ENCODE measurements around the gene HIPK4.
"Not testable (repeated sequence)": the region's sequence is repeated elsewhere in the genome, so short reads cannot be mapped to it uniquely, and the experiment has no call there.

HIPK4 gene, protein sequence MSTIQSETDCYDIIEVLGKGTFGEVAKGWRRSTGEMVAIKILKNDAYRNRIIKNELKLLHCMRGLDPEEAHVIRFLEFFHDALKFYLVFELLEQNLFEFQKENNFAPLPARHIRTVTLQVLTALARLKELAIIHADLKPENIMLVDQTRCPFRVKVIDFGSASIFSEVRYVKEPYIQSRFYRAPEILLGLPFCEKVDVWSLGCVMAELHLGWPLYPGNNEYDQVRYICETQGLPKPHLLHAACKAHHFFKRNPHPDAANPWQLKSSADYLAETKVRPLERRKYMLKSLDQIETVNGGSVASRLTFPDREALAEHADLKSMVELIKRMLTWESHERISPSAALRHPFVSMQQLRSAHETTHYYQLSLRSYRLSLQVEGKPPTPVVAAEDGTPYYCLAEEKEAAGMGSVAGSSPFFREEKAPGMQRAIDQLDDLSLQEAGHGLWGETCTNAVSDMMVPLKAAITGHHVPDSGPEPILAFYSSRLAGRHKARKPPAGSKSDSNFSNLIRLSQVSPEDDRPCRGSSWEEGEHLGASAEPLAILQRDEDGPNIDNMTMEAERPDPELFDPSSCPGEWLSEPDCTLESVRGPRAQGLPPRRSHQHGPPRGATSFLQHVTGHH

DNA sequence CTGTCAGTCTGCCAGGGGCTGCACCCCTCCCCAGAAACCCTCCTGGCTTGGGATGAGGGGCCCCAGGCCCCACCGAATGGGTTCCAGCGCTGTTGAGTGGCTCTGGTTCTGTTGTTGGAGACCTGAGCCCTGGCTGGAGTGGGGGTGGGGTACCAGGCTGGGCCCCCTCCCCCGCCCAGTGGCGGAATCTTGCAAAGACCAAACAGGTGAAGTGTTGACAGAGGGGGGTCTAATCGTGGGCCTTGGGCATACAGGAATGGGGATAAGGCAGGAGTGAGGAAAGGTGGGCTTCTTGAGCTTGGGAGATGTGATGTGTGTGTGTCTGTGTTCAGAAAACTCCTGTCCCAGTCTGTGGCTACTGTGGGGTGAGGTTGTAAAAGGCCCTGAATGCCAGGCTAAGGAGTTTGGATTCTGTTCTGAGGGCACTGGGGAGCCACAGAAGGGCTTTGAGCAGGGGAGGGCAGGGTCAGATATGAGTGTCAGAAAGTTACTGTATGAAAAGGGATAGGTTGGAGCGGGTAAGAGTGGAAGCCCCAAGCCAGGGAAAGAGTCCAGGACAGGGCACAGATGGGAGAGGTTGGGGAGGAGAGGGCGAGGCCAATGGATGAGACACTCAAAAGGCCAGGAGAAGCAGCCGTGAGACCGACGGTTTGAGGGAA, at the start of gene HIPK4:
HIPK4 (minus strand) TSS at position 98 of the 659 bp plus-strand sequence. CDS start 279 bp downstream, outside the sequence.
- Histone ChIP-seq H3K36me3 (ENCODE audit: control insufficient read depth, insufficient read depth, low read length) (no peaks in the 10 kb centered on the region), H3K4me1 (ENCODE audit: control insufficient read depth, insufficient read depth, low read length) (no peaks in the 10 kb centered on the region), H3K9ac (ENCODE audit: low read depth, low read length) (no peak within 1 kb of the TSS), H3K9me3 (ENCODE audit: control insufficient read depth, insufficient read depth, low read length) (no peaks in the 10 kb centered on the region), H3K4me3 (ENCODE audit: low read depth, low read length) (no peak within 1 kb of the TSS), H3K27me3 (ENCODE audit: control insufficient read depth, insufficient read depth, low read length) (no peaks in the 10 kb centered on the region)

DNA sequence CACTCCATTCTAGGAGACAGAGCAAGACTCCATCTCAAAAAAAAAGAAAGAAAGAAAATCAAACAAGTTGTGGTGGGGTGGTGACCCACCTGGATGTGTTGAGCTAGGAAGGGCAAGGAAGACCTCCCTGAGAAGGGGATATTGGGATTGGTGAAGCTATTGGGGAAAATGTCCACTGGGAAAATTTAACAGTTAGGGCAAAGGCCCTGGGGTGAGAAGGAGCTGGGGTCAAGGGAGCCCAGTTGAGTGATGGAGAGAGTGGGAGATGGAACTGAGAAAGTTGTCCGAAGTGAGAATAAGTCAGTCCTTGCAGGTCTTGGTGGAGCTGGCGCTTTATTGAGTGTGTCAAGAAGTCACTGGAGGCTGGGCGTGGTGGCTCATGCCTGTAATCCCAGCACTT, 48.3 kb upstream of the HIPK4 start:
- Histone ChIP-seq H3K9ac (ENCODE audit: low read depth, low read length) (no peak overlapping the region), H3K36me3 (ENCODE audit: control insufficient read depth, insufficient read depth, low read length) (peaks cover 14% of the 10 kb centered on the region), H3K4me3 (ENCODE audit: low read depth, low read length) (no peak overlapping the region), H3K27me3 (ENCODE audit: control insufficient read depth, insufficient read depth, low read length) (no peaks in the 10 kb centered on the region), H3K9me3 (ENCODE audit: control insufficient read depth, insufficient read depth, low read length) (no peaks in the 10 kb centered on the region), H3K4me1 (ENCODE audit: control insufficient read depth, insufficient read depth, low read length) (peaks cover 5% of the 10 kb centered on the region)

DNA sequence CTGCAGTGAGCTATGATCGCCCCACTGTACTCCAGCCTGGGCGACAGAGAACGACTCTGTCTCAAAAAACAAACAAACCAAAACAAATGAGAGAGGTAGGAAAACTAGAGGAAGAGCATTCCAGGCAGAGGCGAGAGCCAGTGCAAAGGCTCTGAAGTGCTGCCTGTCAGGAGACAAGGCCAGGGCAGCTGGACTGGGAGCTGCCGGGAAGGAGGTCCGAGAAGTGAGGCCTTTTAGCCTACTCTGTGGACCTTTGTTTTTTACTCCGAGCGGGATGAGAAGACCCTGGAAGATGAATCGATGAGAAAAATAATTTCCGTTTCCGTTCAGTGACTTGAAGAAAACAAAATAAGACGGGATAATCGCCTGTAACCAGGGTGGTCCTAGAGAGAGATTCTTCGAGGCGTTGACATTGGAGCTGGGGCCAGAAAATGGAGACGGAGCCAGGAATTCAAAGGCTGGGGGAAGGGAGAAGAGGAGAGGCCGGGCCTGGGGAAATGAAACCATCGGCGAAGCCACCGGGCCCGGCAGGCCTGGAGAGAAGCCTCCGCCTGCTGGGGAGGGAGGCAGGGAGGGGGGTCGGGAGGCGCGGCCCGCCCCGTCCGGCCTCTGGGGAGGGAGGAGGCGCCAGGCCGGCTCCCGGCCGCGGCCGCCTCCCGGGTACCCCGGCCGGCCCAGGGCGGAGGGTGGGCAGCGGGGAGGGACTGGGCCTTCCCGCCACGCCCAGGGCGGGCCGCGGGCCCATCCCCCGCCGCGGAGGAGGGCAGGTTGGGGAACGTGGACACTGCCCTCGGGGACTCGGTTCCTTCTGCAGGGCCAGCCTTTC, 43.6 kb upstream of the HIPK4 start:
- H3K9me3 ChIP-seq (ENCODE audit: control insufficient read depth, insufficient read depth, low read length) = no peaks in the 10 kb centered on the region
- H3K27me3 ChIP-seq (ENCODE audit: control insufficient read depth, insufficient read depth, low read length) = no peaks in the 10 kb centered on the region
- H3K4me1 ChIP-seq (ENCODE audit: control insufficient read depth, insufficient read depth, low read length) = no peaks in the 10 kb centered on the region
- no peak overlapping the region for H3K9ac ChIP-seq (ENCODE audit: low read depth, low read length)
- no peaks in the 10 kb centered on the region for H3K36me3 ChIP-seq (ENCODE audit: control insufficient read depth, insufficient read depth, low read length)
- H3K4me3 ChIP-seq (ENCODE audit: low read depth, low read length) = peak overlapping the region; percentile 62

DNA sequence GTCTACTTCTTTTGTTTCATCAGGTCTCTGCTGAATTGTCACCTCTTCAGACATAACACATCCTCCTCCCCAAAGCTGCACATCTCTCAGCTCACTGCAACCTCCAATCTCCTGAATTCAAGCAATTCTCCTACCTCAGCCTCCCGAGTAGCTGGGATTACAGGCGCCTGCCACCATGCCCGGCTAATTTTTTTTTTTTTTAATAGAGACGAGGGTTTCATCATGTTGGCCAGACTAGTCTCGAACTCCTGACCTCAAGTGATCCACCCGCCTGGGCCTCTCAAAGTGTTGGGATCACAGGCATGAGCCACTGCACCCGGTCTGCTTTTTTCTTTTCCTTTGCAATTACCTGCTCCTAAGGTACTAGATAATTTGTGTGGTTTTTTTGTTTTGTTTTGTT, 42.8 kb upstream of the HIPK4 start:
- not testable (repeated sequence) for H3K36me3 ChIP-seq (ENCODE audit: control insufficient read depth, insufficient read depth, low read length); H3K9me3 ChIP-seq (ENCODE audit: control insufficient read depth, insufficient read depth, low read length); H3K4me1 ChIP-seq (ENCODE audit: control insufficient read depth, insufficient read depth, low read length); H3K27me3 ChIP-seq (ENCODE audit: control insufficient read depth, insufficient read depth, low read length); H3K4me3 ChIP-seq (ENCODE audit: low read depth, low read length); H3K9ac ChIP-seq (ENCODE audit: low read depth, low read length)

DNA sequence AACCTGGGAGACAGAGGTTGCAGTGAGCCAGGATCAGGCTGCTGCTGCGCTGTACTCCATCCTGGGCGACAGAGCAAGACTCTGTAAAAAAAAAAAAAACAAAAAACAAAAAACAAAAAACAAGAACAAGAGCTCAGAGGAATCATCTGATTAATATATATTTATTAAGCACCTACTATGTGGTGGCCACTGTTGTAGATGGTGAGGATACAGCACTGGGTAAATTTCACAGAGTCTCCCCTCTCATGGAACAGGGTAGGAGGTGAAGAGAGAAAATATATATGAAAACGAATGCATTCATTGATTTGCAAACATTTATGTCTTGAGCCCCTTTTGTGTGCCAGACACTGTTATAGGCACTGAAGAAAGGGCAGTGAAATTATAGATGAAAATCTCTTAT, 41.7 kb upstream of the HIPK4 start:
- H3K36me3 ChIP-seq (ENCODE audit: control insufficient read depth, insufficient read depth, low read length) = no peaks in the 10 kb centered on the region
- no peaks in the 10 kb centered on the region for H3K27me3 ChIP-seq (ENCODE audit: control insufficient read depth, insufficient read depth, low read length)
- H3K4me1 ChIP-seq (ENCODE audit: control insufficient read depth, insufficient read depth, low read length) = no peaks in the 10 kb centered on the region
- no peak overlapping the region for H3K4me3 ChIP-seq (ENCODE audit: low read depth, low read length)
- H3K9ac ChIP-seq (ENCODE audit: low read depth, low read length) = no peak overlapping the region
- no peaks in the 10 kb centered on the region for H3K9me3 ChIP-seq (ENCODE audit: control insufficient read depth, insufficient read depth, low read length)

DNA sequence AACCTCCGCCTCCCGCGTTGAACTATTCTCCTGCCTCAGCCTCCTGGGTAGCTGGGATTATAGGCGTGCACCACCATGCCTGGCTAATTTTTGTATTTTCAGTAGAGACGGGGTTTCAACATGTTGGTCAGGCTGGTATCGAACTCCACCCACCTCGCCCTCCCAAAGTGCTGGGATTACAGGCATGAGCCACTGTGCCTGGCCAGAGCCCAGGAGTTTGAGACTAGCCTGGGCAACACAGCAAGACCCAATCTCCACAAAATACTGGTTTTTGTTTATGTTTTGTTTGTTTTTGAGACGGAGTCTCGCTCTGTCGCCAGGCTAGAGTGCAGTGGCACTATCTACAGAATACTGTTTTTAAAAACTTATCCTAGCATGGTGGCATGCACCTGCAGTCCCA, 40.3 kb upstream of the HIPK4 start:
- not testable (repeated sequence) for H3K4me1 ChIP-seq (ENCODE audit: control insufficient read depth, insufficient read depth, low read length); H3K9ac ChIP-seq (ENCODE audit: low read depth, low read length); H3K9me3 ChIP-seq (ENCODE audit: control insufficient read depth, insufficient read depth, low read length); H3K27me3 ChIP-seq (ENCODE audit: control insufficient read depth, insufficient read depth, low read length); H3K36me3 ChIP-seq (ENCODE audit: control insufficient read depth, insufficient read depth, low read length); H3K4me3 ChIP-seq (ENCODE audit: low read depth, low read length)

DNA sequence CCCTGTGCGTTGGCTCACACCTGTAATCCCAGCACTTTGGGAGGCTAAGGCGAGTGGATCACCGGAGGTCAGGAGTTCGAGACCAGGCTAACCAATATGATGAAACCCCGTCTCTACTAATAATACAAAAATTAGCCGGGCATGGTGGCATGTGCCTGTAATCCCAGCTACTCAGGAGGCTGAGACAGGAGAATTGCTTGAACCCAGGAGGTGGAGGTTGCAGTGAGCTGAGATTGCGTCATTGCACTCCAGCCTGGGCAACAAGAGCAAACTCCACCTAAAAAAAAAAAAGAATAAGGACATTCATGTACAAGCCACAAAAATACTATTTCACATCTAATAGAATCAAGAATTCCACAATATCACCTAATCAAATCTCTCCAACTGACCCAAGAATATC, 38.2 kb upstream of the HIPK4 start:
- H3K4me3 ChIP-seq (ENCODE audit: low read depth, low read length); H3K27me3 ChIP-seq (ENCODE audit: control insufficient read depth, insufficient read depth, low read length); H3K9me3 ChIP-seq (ENCODE audit: control insufficient read depth, insufficient read depth, low read length); H3K4me1 ChIP-seq (ENCODE audit: control insufficient read depth, insufficient read depth, low read length); H3K36me3 ChIP-seq (ENCODE audit: control insufficient read depth, insufficient read depth, low read length); H3K9ac ChIP-seq (ENCODE audit: low read depth, low read length): not testable (repeated sequence)

DNA sequence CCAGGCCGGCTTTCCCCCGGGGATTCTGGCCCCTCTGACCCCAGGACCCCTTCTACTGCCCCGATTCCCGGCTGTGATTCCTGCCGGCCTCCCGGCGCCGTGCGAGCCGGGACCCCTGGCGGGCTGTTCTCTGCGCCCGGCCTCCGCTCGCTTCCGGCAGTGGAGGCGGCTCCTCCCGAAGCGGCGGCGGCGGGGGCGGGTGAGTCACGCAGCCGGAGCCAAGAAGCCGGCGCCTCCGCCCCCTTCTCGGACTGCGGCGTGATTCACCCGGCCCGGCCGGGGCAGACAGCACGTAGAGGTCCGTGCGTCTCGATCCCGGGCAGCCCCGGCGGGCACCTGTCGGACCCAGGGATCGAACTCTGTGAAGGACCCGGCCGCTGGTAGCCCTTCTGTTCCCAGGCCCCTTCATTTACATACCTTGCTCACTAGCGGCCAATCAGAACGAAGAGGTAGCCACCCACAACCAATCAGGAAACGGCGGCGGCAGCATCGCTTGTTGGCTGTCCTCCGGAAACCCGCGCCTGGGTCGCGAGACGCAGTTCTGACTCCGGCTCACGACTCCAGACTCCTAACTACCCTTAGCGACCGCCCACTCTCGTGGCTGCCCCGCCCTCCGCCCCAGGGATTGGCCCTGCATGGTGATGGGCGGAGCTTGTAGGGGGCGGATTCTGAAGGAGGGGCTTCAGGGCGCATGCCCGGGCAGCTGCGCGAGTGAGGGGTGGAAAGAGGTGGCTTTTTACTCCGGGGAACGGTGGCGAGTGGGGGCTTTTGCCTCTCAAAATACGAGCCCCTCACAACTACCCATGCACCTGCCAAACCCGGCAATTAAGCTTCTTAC, 35.7 kb upstream of the HIPK4 start, which contains the start of gene SERTAD1:
SERTAD1 (minus strand) TSS at position 543 of the 838 bp plus-strand sequence. CDS start 2,446 bp downstream, outside the sequence.
- Histone ChIP-seq H3K9me3 (ENCODE audit: control insufficient read depth, insufficient read depth, low read length) (no peaks in the 10 kb centered on the region), H3K4me1 (ENCODE audit: control insufficient read depth, insufficient read depth, low read length) (peaks cover 3% of the 10 kb centered on the region), H3K9ac (ENCODE audit: low read depth, low read length) (peak within 1 kb of the TSS; percentile 71), H3K4me3 (ENCODE audit: low read depth, low read length) (peak within 1 kb of the TSS; percentile 76), H3K36me3 (ENCODE audit: control insufficient read depth, insufficient read depth, low read length) (peaks cover 4% of the 10 kb centered on the region), H3K27me3 (ENCODE audit: control insufficient read depth, insufficient read depth, low read length) (no peaks in the 10 kb centered on the region)

DNA sequence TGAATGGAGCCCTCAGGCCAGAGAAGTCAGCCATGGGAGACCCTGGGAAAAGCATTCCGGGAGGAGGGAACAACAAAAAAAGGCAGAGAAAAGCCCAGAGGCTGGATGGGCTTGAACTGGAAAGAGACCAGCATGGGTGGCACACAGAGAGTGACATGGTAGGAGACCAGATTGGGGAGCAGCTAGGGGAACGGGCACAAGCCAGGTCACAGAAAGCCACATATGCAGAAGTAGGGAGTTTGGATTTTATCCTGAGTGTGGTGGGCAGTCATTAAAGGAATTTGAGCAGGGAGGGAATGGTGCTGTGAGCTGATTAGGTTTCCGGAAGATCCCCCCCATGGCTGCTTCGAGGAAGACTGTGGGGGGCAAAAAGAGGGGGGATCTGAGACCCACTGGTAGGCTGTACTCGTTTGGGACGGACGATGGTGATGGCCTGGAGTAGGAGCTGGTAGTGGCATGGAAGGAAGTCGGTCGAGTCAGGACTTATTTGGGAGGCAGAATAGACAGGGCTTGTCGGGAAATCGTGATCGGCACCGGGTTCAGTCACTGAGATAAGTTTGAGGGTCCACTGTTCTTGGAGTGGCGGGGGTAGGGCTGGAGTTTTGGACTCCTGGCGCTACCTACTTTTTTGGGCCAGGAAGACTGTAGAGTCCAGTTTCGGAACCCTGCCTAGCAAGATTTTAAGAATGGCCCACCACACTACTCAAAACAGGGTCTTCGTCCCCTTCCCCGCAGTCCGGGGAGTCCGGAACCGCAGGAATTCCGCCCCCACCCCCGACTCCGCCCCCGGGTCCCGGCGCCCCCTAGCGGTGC, 34.9 kb upstream of the HIPK4 start:
- no peaks in the 10 kb centered on the region for H3K9me3 ChIP-seq (ENCODE audit: control insufficient read depth, insufficient read depth, low read length)
- peaks cover 3% of the 10 kb centered on the region for H3K4me1 ChIP-seq (ENCODE audit: control insufficient read depth, insufficient read depth, low read length)
- H3K27me3 ChIP-seq (ENCODE audit: control insufficient read depth, insufficient read depth, low read length) = no peaks in the 10 kb centered on the region
- H3K4me3 ChIP-seq (ENCODE audit: low read depth, low read length) = peak overlapping the region; percentile 76
- peaks cover 4% of the 10 kb centered on the region for H3K36me3 ChIP-seq (ENCODE audit: control insufficient read depth, insufficient read depth, low read length)
- peak overlapping the region; percentile 71 for H3K9ac ChIP-seq (ENCODE audit: low read depth, low read length)

DNA sequence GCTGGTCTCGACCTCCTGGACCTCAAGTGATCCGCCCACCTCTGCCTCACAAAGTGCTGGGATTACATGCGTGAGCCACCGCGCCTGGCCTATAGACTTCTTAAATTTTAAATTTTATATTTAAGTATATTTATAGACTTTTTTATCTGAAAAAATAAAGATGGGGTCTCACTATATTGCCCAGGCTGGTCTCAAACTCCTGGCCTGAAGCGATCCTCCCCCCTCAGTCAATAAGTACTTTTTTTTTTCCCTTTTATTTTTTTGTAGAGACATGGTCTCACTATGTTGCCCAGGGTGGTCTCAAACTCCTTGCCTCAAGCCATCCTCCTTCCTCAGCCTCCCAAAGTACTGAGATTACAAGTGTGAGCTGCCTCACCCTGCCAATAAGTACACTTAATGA, 34.0 kb upstream of the HIPK4 start:
- Histone ChIP-seq H3K4me1 (ENCODE audit: control insufficient read depth, insufficient read depth, low read length) (peaks cover 3% of the 10 kb centered on the region), H3K36me3 (ENCODE audit: control insufficient read depth, insufficient read depth, low read length) (peaks cover 4% of the 10 kb centered on the region), H3K9ac (ENCODE audit: low read depth, low read length) (no peak overlapping the region), H3K4me3 (ENCODE audit: low read depth, low read length) (no peak overlapping the region), H3K9me3 (ENCODE audit: control insufficient read depth, insufficient read depth, low read length) (no peaks in the 10 kb centered on the region), H3K27me3 (ENCODE audit: control insufficient read depth, insufficient read depth, low read length) (no peaks in the 10 kb centered on the region)

Measured in iPS-15b (cell line).